Activated T-helper 1 cell treated with anti-CD3 and anti-CD28 coated beads, Interleukin-2, amount 50 U/mL, for 16 hours (primary cell): Measurements from ENCODE around the gene FAM222B.
A peak's percentile ranks its signal among the peaks of the same experiment; 100 is the strongest.

Experiments used
- DNase-seq, 2 donors: peaks; one replicate each; pipeline ENCODE4 v3.0.0-alpha.2; 2020; ENCODE audit warnings: low read depth in 1 of 2, low spot score in 1 of 2

FAM222B gene

GRCh38 chr17:28715217-28715616 lies 127.4 kb downstream of the FAM222B start:
- no peak for DNase-seq

GRCh38 chr17:28714281-28714680 lies 128.3 kb downstream of the FAM222B start:
- no peak for DNase-seq

GRCh38 chr17:28712705-28713415 lies 129.7 kb downstream of the FAM222B start:
- DNase-seq: no peak

- DNase-seq: peak; percentile 34 to 51
Observed at GRCh38 chr17:28712032-28712704, 130.4 kb downstream of the FAM222B start.

- no peak for DNase-seq
Observed at GRCh38 chr17:28711723-28712031, 130.9 kb downstream of the FAM222B start, which contains the start of gene PROCA1. TSS of gene PROCA1 (minus strand) at chr17:28711888. CDS start at chr17:28711660, 228 bp downstream.

- DNase-seq: peak; percentile 79 to 81
Observed at GRCh38 chr17:28710861-28711722, 131.5 kb downstream of the FAM222B start.

GRCh38 chr17:28707339-28707720 lies 135.3 kb downstream of the FAM222B start:
- no peak for DNase-seq

- DNase-seq: no peak
Observed at GRCh38 chr17:28706471-28707338, 135.9 kb downstream of the FAM222B start.
